PC-3 (cell line): ENCODE results near the gene KRT25.

ENCODE experiments used
- EZH2 ChIP-seq: fragments of 300-600 bp; sonication (generic); IDR thresholded peaks from one replicate; pipeline ENCODE4 v1.6.1; 2017; ENCODE audit warnings: antibody characterized with exemption, mild to moderate bottlenecking, low read length; ENCODE audit not compliant: unreplicated experiment
- EZH2phosphoT487 ChIP-seq: fragments of 300-600 bp; sonication (generic); IDR thresholded peaks from 2 replicates; pipeline ENCODE4 v1.6.1; 2018; ENCODE audit warnings: mild to moderate bottlenecking, antibody characterized with exemption, low read length, borderline replicate concordance
- TF ChIP-seq, protein P1 (sequence below): fragments of 300-600 bp; sonication (generic); conservative IDR thresholded peaks from 2 replicates; pipeline ENCODE4 v1.5.1; 2017; ENCODE audit warnings: antibody characterized with exemption, low read depth, mild to moderate bottlenecking, low read length

- TF ChIP-seq, protein P1, sequence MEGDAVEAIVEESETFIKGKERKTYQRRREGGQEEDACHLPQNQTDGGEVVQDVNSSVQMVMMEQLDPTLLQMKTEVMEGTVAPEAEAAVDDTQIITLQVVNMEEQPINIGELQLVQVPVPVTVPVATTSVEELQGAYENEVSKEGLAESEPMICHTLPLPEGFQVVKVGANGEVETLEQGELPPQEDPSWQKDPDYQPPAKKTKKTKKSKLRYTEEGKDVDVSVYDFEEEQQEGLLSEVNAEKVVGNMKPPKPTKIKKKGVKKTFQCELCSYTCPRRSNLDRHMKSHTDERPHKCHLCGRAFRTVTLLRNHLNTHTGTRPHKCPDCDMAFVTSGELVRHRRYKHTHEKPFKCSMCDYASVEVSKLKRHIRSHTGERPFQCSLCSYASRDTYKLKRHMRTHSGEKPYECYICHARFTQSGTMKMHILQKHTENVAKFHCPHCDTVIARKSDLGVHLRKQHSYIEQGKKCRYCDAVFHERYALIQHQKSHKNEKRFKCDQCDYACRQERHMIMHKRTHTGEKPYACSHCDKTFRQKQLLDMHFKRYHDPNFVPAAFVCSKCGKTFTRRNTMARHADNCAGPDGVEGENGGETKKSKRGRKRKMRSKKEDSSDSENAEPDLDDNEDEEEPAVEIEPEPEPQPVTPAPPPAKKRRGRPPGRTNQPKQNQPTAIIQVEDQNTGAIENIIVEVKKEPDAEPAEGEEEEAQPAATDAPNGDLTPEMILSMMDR, result no peak
- TF ChIP-seq EZH2 (no peak), EZH2phosphoT487 (no peak)
Observed at GRCh38 chr17:40751065-40751464, 4.1 kb downstream of the KRT25 start.
